Nephron progenitor cell (in vitro differentiated cells): ENCODE measurements around the gene PRRC2A.

Experiments
- DNase-seq: peaks from one replicate; pipeline ENCODE4 v3.0.0; 2021
- H3K27ac Mint-ChIP-seq: 2 replicates; pipeline ENCODE4 v1.8.0; 2021; ENCODE audit warnings: mild to moderate bottlenecking, moderate library complexity, mixed read lengths
- H3K27me3 Mint-ChIP-seq: 2 replicates; pipeline ENCODE4 v1.8.0; 2021; ENCODE audit warnings: mild to moderate bottlenecking, low read depth, mixed read lengths; ENCODE audit not compliant: poor library complexity
- H3K36me3 Mint-ChIP-seq: 2 replicates; pipeline ENCODE4 v1.8.0; 2021; ENCODE audit warnings: low read depth, mixed read lengths
- H3K4me1 Mint-ChIP-seq: 2 replicates; pipeline ENCODE4 v1.8.0; 2021; ENCODE audit warnings: mixed read lengths
- H3K4me3 Mint-ChIP-seq: 2 replicates; pipeline ENCODE4 v1.8.0; 2021; ENCODE audit warnings: mild to moderate bottlenecking, moderate library complexity, mixed read lengths
- H3K9me3 Mint-ChIP-seq: 2 replicates; pipeline ENCODE4 v1.8.0; 2021; ENCODE audit warnings: mild to moderate bottlenecking, moderate library complexity, mixed read lengths
- CTCF ChIP-seq: fragments of 200-600 bp; sonication (generic); IDR thresholded peaks from 2 replicates; pipeline ENCODE4 v1.5.0; 2021; ENCODE audit warnings: antibody characterized with exemption

Gene PRRC2A

GRCh38 chr6:31663961-31664789 lies 43.7 kb downstream of the PRRC2A start:
- H3K27me3 Mint-ChIP-seq, result peaks cover 8% of the 10 kb centered on the region

GRCh38 chr6:31664790-31665500 lies 44.4 kb downstream of the PRRC2A start, which contains the start of gene GPANK1:
Gene GPANK1 (minus strand): TSS chr6:31664997. CDS start chr6:31664478, 519 bp downstream.
- H3K4me3 Mint-ChIP-seq, result peak within 1 kb of the TSS; percentile 93
- TF ChIP-seq CTCF, result no peak
- DNase-seq, result peak; percentile 68
- H3K4me1 Mint-ChIP-seq, result peaks cover 65% of the 10 kb centered on the region
- peaks cover 8% of the 10 kb centered on the region for H3K27me3 Mint-ChIP-seq
- H3K27ac Mint-ChIP-seq, result peak within 1 kb of the TSS; percentile 96
- H3K36me3 Mint-ChIP-seq, result peaks cover 43% of the 10 kb centered on the region
- no peaks in the 10 kb centered on the region for H3K9me3 Mint-ChIP-seq

More at GRCh38 chr6:31663961-31664789, 43.7 kb downstream of the PRRC2A start:
- no peak for DNase-seq
- Mint-ChIP-seq H3K4me3 (peak overlapping the region; percentile 93), H3K4me1 (peaks cover 73% of the 10 kb centered on the region), H3K9me3 (no peaks in the 10 kb centered on the region), H3K27ac (peak overlapping the region; percentile 96), H3K36me3 (peaks cover 43% of the 10 kb centered on the region)
- no peak for TF ChIP-seq CTCF

GRCh38 chr6:31665501-31666336 lies 45.2 kb downstream of the PRRC2A start, which contains the start of gene CSNK2B:
Gene CSNK2B (plus strand): TSS chr6:31666080. CDS start chr6:31666832, 752 bp downstream.
- TF ChIP-seq CTCF, result no peak
- Mint-ChIP-seq H3K4me1 (peaks cover 58% of the 10 kb centered on the region), H3K36me3 (peaks cover 50% of the 10 kb centered on the region), H3K27me3 (peaks cover 8% of the 10 kb centered on the region), H3K9me3 (no peaks in the 10 kb centered on the region), H3K27ac (peak within 1 kb of the TSS; percentile 96), H3K4me3 (peak within 1 kb of the TSS; percentile 93)
- peak; percentile 95 for DNase-seq

GRCh38 chr6:31666337-31666965 lies 45.9 kb downstream of the PRRC2A start:
- H3K4me3 Mint-ChIP-seq, result peak overlapping the region; percentile 93
- no peak for TF ChIP-seq CTCF
- peak overlapping the region; percentile 96 for H3K27ac Mint-ChIP-seq
- no peaks in the 10 kb centered on the region for H3K9me3 Mint-ChIP-seq
- peaks cover 51% of the 10 kb centered on the region for H3K4me1 Mint-ChIP-seq
- H3K36me3 Mint-ChIP-seq, result peaks cover 57% of the 10 kb centered on the region
- peaks cover 8% of the 10 kb centered on the region for H3K27me3 Mint-ChIP-seq
- DNase-seq, result no peak

- TF ChIP-seq CTCF, result no peak
Observed at GRCh38 chr6:31669676-31670075, 49.2 kb downstream of the PRRC2A start, which contains the start of gene LY6G5B. Gene LY6G5B (plus strand): TSS chr6:31669976. CDS start chr6:31670951, 975 bp downstream.

More at GRCh38 chr6:31669676-31670075, 49.2 kb downstream of the PRRC2A start, which contains the start of gene LY6G5B:
- peaks cover 62% of the 10 kb centered on the region for H3K36me3 Mint-ChIP-seq
- peaks cover 7% of the 10 kb centered on the region for H3K27me3 Mint-ChIP-seq
- H3K27ac Mint-ChIP-seq, result peak within 1 kb of the TSS; percentile 68
- no peak within 1 kb of the TSS for H3K4me3 Mint-ChIP-seq
- no peak for DNase-seq
- H3K4me1 Mint-ChIP-seq, result peaks cover 22% of the 10 kb centered on the region
- H3K9me3 Mint-ChIP-seq, result no peaks in the 10 kb centered on the region
